GM10847 (cell line): ENCODE measurements around the gene PADI3.

Experiments used
- POLR2A ChIP-seq: IDR thresholded peaks from 2 replicates; pipeline ENCODE4 v1.6.1; 2011; ENCODE audit not compliant: insufficient read length; ENCODE audit errors: extremely low read depth

Gene PADI3, protein sequence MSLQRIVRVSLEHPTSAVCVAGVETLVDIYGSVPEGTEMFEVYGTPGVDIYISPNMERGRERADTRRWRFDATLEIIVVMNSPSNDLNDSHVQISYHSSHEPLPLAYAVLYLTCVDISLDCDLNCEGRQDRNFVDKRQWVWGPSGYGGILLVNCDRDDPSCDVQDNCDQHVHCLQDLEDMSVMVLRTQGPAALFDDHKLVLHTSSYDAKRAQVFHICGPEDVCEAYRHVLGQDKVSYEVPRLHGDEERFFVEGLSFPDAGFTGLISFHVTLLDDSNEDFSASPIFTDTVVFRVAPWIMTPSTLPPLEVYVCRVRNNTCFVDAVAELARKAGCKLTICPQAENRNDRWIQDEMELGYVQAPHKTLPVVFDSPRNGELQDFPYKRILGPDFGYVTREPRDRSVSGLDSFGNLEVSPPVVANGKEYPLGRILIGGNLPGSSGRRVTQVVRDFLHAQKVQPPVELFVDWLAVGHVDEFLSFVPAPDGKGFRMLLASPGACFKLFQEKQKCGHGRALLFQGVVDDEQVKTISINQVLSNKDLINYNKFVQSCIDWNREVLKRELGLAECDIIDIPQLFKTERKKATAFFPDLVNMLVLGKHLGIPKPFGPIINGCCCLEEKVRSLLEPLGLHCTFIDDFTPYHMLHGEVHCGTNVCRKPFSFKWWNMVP

DNA sequence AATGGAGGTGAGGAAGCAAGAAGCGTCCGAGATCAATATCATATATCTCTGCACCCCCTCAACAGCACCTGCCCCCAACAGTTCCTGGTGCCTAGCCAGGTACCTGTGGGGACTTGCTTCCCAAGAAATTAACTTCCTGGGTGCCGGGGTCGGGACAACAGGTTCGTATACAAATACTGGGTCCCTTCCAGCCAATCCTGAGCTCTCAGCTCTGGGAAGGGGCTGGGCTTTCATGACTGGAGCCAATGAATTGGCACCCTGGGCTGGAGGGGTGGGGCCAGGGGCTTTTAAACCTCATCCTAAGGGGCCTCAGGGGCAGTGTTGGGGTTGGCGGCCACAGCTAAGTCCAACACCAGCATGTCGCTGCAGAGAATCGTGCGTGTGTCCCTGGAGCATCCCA, at the start of gene PADI3:
TSS of gene PADI3 (plus strand) at position 318 of the 400 bp plus-strand sequence. CDS start at position 358, 40 bp downstream.
- TF ChIP-seq POLR2A = no peak

DNA sequence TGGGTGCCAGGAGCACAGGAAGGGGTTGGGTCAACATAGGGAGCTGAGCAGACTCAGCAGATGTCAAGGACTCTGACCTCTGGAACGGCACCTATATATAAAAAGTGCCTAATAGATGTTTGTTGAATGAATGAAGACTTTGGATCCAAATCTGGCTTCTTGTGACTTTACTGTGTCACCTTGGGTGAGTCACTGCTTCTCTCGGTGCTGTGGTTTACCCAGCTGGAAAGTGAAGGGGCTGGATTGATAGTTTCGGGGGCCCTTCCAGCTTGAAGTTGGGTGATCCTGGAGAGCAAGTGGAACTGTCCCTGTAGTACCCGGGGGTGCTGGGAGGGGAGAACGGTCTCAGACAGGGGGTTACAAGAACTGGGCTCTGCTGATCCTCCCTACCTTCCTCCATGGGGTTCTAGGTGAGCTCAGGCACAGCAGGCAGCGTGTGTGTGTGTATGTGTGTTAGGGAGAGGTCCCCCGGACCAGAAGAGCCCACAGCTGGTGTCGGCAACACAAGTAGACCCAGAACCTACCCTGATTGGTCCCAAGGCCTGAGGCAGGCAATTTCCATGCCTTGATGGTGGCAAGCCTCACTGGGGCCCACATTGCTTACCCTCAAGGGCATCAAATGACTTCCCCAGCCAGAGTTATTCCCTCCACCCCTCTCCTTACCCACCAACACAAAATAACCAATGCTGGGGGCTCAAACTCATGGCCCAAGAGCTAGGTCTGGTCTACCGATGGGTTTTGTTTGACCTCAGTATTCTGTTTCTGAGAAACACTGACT, 49.4 kb upstream of the PADI3 start:
- TF ChIP-seq POLR2A = no peak

DNA sequence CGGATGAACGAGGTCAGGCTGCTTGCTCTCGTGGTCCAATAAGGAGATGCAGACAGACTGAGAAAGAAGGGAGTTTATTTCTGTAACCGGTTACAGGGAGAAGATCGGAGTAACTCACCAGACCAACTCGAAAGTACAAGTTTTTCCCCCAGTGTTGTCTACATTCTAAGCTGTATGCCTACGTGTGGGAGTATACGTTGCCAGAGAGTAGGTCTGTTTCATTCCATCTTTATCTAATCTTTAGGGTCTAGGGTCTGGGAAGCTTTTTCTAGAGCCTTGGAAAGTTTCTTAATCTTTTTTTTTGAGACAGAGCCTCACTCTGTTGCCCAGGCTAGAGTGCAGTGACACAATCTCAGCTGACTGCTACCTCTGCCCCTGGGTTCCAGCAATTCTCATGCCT, 48.7 kb upstream of the PADI3 start:
- no peak for TF ChIP-seq POLR2A

DNA sequence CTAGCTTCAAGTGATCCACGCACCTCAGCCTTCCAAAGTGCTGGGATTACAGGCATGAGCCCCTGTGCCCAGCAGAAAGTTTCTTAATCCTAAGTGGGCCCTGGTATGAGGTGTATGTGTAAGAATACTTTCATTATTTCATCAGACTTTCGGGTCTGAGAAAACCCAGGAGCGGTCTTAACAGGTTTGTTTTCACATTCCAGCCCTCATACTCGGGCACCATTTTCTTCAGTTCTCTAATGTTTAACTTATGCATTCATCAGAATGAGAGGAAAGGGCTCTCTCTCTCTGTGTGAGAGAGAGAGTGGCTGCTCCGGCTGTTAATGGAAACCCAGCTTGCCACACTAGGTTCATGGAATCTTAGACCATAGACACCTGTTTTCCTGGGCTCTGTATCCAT, 48.1 kb upstream of the PADI3 start:
- TF ChIP-seq POLR2A = no peak

DNA sequence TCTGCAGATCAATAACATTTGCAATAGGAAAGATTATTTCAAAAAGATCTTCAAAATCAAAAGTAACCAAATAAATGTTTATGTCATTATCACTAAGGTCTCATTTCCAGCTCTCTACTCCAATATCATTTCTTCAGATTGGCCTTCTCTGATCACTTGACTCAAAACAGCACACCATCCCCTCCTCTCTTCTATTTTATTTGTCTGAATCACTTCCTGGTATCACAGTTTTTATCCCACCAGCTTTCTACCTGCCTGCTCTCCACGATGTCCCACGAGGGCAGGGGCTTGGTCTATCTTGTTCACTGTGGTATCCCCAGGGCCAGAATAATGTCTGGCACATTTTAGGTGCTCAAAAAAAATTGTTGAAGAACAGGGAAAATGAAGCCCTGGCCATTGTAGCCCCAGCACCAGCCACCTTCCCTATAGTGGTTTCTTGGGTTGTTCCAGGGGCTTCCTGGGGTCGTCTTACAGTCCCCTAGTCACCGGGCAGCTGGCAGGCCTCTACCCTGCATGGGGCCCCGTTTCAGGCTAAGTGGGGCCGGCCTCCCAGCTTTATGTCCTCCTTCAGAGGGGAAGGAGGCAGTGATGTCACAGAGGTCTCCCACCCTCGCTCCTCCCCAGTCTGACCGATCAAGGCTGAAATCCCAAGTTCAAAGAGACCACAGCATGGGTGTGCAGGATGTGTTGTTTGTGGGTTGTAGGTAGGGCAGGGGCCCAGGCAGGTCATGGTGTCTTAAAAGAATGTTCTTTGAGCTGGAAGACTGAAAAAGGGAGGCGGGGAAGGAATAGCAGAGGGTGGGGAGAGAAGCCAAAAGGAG, 47.5 kb upstream of the PADI3 start:
- no peak for TF ChIP-seq POLR2A

DNA sequence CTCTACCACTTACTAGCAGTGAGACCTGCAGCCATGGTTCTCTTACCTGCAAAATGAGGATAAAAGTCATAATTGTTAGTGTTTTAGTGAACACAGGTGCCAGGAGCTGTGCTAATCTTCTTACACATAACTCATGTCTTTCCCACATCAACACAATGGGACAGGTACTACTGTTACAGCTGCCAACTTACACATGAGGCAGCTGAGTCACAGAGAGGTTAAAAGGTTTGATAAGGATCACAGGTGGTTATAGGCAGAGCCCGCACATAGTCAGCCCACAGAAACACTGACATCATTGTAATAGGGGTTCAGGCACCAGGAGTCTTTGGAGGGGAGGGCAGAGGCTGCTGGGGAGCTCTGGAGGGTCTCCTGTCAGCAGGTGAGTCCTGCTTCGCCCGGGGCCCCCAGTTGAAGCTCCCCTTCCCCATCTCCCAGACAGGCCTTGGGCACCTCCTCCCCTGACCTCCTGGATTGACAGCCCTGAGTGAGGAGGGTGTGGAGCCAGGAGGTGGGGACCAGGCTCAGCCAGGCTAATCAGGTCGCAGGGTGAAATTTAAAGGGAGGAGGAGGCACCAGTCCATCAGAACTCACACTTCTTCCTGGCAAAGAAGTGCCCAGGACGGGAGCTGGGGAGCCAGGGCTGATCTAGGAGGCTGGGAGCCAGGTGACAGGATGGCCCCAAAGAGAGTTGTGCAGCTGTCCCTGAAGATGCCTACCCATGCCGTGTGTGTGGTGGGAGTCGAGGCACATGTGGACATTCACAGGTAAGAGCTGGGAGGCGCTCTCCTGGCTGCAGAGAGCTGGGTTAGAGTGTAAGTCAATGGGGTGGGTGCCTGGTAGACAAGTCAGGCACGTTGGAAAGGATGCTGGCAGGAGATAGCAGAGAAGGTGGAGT, 44.1 kb upstream of the PADI3 start, which contains the start of gene PADI1:
TSS of gene PADI1 (plus strand) at position 583 of the 895 bp plus-strand sequence. CDS start at position 673, 90 bp downstream.
- no peak for TF ChIP-seq POLR2A

DNA sequence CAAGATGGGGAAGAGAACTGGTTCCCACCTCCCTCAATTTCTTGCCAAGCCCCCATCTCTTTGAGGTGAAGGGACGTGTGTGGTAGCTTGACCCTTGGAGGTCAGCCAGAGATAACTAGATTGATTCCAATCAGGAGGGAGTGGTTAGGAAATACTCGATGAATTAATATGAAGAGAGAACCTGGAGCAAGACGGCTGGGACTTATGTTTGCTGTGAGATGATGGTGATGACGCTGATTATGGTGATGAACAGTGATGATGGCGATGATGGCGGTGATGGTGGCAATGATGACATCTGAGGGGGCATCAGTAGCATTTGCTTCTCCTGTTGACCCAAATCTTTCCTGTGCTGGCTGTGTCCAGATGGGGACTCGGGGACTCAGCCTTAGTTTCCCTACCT, 43.2 kb upstream of the PADI3 start:
- TF ChIP-seq POLR2A = no peak

DNA sequence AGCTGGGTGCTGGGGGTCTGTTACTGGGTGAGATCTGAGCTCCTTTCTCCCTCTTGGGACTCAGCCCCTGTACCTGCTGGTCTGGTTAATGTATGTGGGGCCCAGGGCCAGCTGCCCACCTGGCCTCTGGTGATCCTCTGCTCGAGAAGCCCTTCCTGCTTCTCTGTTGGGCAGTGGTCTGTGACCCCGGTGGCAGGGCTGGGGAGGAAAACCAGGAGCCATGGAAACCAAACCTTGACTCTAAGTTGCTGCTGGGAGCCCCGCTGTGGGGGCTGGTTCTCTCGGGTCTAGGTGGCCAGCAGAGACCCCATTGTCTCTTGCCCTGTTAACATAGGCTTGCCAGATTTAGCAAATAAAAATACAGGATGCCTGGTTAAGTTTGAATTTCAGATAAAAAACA, 42.7 kb upstream of the PADI3 start:
- TF ChIP-seq POLR2A = no peak

DNA sequence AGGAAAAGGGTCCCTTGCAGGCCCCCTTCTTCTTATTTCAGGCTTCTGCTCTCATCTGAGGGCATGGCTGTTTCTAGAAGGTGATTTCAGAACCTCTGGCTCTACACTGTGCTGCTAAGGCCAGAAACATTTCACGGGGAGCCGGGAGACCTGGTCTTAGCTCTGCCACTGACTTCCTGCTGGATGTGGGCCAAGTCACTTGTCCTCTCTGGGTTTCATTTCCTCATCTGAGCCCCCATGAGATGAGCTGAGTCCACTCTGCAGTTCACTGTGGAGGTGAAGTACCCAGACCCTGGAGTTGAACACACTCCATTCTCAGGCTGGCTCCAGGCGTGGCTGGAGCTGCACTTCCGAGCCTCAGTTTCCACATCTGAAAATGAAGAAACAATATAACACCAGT, 41.9 kb upstream of the PADI3 start:
- no peak for TF ChIP-seq POLR2A

DNA sequence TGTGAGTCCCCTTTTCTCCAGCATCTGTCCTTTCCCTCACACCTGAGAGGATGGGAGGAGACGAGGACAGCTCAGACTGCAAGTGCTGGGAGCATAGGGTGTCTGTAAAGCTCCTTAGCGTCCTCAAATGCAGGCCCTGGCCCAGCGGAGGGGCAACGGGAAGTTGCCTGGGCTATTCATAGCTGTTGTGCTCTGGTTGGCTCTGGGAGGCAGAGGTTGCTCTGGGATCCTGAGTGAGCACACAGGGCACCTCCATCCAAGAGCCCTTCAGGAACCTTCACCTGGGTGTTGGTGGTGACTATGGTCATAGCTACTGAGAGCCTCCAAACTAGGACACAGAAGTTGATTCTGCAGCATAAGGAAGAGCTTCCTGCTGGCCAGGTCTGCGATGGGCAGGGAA, 41.4 kb upstream of the PADI3 start:
- TF ChIP-seq POLR2A = no peak

DNA sequence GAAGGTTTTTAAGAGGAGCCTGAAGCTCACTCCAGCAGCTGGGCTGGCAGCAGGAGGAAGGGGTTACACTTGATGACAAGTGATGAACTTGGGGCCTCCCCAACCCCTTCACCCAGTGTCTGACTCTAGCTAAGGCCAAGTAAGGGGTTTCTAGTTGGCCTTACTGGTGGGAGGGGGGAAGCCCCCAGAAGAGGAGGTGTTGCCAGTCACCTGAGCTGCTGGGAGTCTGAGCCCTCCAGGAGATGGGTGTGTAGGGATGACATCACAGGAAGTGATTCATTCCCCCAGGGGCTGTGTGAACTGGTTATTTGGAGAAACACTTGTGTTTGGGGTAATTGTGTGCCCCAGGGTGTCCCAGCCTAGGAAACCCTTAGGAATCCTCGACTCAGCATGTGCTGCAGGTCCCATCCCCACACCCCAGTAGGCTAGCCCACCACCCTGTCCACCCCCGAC, 40.9 kb upstream of the PADI3 start:
- no peak for TF ChIP-seq POLR2A

DNA sequence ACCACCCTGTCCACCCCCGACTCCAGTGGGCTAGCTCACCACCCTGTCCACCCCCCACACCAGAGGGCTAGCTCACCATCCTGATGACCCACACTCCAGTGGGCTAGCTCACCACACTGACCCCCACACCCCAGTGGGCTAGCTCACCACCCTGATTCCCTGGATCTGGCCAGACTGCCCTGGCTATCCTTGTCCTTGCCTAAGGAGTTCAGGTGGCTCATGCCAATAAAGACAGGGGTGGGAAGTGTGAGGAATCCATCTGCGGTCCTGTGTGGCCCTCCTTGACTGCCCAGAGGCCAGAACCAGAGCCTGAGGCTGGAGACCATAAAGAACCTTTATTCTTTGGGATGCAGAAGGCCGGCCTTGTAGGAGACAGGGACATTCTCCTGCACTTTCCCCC, 40.4 kb upstream of the PADI3 start:
- TF ChIP-seq POLR2A = no peak

DNA sequence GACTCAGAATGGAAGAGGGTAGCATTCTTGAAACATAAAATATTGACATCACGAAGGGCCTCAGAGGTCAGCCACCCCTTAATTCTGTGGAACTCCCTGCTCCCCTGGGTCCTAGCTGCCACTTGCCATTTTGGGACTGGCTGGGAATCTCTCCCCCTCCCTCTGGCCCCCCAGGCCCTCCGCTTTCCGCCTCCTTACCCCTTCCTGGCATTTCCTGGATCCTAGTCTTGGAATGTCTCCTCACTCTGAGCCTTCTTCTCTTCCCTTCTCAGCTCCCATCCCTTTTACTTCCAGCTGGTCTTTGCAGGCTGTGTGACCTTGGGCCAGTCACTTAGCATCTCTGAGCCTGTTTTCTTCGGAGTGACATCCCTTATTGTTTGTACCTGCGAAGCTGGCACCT, 39.5 kb upstream of the PADI3 start:
- TF ChIP-seq POLR2A = no peak

DNA sequence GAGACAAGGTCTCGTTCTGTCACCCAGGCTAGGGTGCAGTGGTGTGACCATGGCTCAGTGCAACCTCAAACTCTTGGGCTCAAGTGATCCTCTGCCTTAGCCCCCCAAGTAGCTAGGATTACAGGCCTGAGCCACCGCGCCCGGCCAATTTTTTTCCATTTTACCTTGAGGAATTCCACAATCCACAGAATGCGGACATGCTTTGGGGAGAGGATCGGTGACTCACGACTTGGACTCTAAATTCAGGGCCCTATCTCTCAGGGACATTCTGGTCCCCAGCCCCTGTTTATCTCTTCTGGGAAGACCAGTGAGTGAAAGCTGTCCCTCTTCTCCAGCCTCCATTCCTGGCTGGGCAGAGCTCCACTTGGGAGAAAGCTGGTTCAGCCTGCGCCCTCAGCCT, 38.7 kb upstream of the PADI3 start:
- no peak for TF ChIP-seq POLR2A
